Kidney epithelial cell (primary cell): Measurements from ENCODE around the gene LDOC1. TPM values are rescaled to one million over a fixed set of nuclear protein-coding genes. Genes with fewer than 3 reads are reported as not detected.
"Not testable (repeated sequence)": the region's sequence is repeated elsewhere in the genome, so short reads cannot be mapped to it uniquely, and the experiment has no call there.

Experiments
- DNase-seq: peaks from one replicate; pipeline ENCODE4 v3.0.0-alpha.2; 2010; ENCODE audit warnings: low read depth
- H3K27me3 ChIP-seq: 2 replicates; pipeline ENCODE4 v1.6.0; 2011; ENCODE audit warnings: low read length; ENCODE audit not compliant: control insufficient read depth, insufficient read depth
- H3K36me3 ChIP-seq: 2 replicates; pipeline ENCODE4 v1.5.1; 2011; ENCODE audit warnings: low read length; ENCODE audit not compliant: control insufficient read depth, insufficient read depth
- H3K4me3 ChIP-seq: 2 replicates; pipeline ENCODE4 v1.5.1; 2011; ENCODE audit warnings: low read depth, mild to moderate bottlenecking, control low read depth, low read length
- total RNA-seq: library from RNA; depleted of rRNA; stranded (reverse); fragments of >200 nt; gene quantifications from 2 replicates; pipeline ENCODE4 v1.2.3, GENCODE V29; 2015
- TF ChIP-seq, protein P1 (sequence below): IDR thresholded peaks from 2 replicates; pipeline ENCODE4 v1.5.1; 2011; ENCODE audit warnings: mild to moderate bottlenecking, moderate library complexity, low read length, control low read depth, inconsistent platforms; ENCODE audit not compliant: insufficient read depth, poor library complexity, severe bottlenecking

Gene LDOC1
- total RNA-seq: 6.6 and 9.9 TPM in 2 replicates

GRCh38 chrX:141176586-141177451, at the start of gene LDOC1:
LDOC1 (minus strand) TSS chrX:141177129; CDS start chrX:141177021, 108 bp downstream.
- no peak for DNase-seq
- Histone ChIP-seq H3K4me3 (peak within 1 kb of the TSS; percentile 70), H3K27me3 (no peaks in the 10 kb centered on the region), H3K36me3 (no peaks in the 10 kb centered on the region)
- TF ChIP-seq, protein P1, sequence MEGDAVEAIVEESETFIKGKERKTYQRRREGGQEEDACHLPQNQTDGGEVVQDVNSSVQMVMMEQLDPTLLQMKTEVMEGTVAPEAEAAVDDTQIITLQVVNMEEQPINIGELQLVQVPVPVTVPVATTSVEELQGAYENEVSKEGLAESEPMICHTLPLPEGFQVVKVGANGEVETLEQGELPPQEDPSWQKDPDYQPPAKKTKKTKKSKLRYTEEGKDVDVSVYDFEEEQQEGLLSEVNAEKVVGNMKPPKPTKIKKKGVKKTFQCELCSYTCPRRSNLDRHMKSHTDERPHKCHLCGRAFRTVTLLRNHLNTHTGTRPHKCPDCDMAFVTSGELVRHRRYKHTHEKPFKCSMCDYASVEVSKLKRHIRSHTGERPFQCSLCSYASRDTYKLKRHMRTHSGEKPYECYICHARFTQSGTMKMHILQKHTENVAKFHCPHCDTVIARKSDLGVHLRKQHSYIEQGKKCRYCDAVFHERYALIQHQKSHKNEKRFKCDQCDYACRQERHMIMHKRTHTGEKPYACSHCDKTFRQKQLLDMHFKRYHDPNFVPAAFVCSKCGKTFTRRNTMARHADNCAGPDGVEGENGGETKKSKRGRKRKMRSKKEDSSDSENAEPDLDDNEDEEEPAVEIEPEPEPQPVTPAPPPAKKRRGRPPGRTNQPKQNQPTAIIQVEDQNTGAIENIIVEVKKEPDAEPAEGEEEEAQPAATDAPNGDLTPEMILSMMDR: no peak

- no peak overlapping the region for H3K4me3 ChIP-seq
- no peaks in the 10 kb centered on the region for H3K27me3 ChIP-seq
- no peak for DNase-seq
- TF ChIP-seq, protein P1: no peak
- H3K36me3 ChIP-seq: no peaks in the 10 kb centered on the region
Measured at GRCh38 chrX:141221611-141222010, 44.7 kb upstream of the LDOC1 start.

GRCh38 chrX:141220342-141221008, 43.5 kb upstream of the LDOC1 start:
- Histone ChIP-seq H3K27me3 (no peaks in the 10 kb centered on the region), H3K4me3 (no peak overlapping the region), H3K36me3 (no peaks in the 10 kb centered on the region)
- TF ChIP-seq, protein P1: no peak
- peak; percentile 69 for DNase-seq

DNA sequence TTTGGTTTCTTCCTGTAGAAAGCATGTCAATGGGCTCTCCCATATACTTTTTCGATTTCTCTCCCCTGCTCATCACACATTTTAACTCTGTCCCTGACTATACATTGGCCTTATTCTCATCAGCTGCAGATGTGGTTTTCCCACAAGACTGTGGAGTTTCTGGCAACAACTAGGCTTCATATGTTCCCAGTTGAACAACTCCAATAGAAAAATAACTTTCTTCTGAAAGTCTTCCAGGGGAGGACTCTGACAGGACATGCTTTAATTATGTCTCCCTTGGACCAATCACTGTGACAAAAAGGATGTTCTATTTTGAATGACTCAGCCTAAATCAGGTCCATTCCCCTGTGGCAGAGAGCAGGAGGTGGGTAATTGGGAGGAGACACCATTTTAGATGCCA, 37.3 kb upstream of the LDOC1 start:
- Histone ChIP-seq H3K4me3 (no peak overlapping the region), H3K36me3 (no peaks in the 10 kb centered on the region), H3K27me3 (no peaks in the 10 kb centered on the region)
- DNase-seq: no peak
- TF ChIP-seq, protein P1: no peak

GRCh38 chrX:141201962-141202361, 25.0 kb upstream of the LDOC1 start:
- no peak overlapping the region for H3K4me3 ChIP-seq
- H3K27me3 ChIP-seq: no peaks in the 10 kb centered on the region
- TF ChIP-seq, protein P1: no peak
- no peaks in the 10 kb centered on the region for H3K36me3 ChIP-seq
- DNase-seq: no peak

DNA sequence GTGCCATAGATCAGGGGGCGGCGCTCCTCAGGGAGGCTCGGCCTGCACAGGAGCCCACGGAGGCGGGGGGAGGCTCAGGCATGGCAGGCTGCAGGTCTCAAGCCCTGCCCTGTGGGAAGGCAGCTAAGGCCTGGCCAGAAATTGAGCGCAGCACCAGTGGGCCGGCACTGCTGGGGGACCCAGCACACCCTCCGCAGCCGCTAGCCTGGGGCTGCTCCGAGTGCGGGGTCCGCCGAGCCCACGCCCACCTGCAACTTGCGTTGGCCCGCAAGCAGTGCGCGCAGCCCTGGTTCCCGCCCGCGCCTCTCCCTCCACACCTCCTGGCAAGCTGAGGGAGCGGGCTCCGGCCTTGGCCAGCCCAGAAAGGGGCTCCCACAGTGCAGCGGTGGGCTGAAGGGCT, 11.6 kb upstream of the LDOC1 start:
- not testable (repeated sequence) for DNase-seq, H3K27me3 ChIP-seq, H3K36me3 ChIP-seq, H3K4me3 ChIP-seq
